Measurements from ENCODE around the gene DOCK9.

DOCK9 gene

DNA sequence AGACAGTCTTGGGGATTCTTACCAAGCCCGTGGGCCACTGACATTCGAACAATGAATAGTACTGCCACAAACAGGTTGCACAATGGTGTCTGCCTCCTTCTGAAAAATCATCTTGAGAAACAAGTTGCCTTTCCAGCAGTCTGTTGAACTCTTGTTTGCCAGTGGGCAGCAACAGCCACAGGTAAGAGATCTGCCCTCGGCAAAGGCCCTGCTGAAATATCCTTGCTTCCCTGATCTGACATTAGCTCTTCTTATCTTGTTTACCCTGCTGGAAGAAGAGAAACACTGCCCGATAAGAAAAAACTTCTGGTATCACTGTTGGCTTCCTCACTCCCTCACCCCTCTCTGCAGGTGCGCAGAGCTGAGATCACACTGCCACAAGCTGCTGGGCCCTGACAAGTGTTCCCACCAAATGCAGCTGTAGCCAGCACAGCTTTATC, 2.0 kb downstream of the DOCK9 start:
- DNase-seq (ENCODE audit: low spot score), result no peak

DNA sequence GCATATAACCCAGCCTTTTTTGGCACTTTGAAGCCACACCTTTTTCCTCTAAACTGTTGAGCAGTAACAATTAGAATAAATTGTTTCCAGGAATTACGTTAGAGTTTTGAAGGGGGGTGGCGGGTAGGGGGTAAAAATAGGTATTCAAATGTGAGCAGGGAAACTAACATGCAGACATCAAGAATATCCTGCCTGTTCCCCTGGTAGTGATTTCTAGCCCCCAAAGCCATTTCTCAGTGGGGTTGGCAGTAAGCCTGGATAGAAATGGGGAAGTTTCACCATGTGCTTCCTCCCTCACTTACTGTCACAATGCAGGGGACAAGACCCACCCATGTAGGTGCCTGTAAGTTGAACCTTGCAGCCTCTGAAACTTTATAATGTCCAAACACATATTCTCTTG, 3.8 kb downstream of the DOCK9 start:
- no peak for DNase-seq (ENCODE audit: low spot score)

GRCh38 chr13:98972627-98973026, 5.2 kb downstream of the DOCK9 start:
- DNase-seq (ENCODE audit: low spot score), result peak; percentile 17

GRCh38 chr13:98972059-98972458, 5.8 kb downstream of the DOCK9 start:
- DNase-seq (ENCODE audit: low spot score), result no peak

- no peak for DNase-seq (ENCODE audit: low spot score)
Measured at GRCh38 chr13:98970330-98970729, 7.5 kb downstream of the DOCK9 start.

- DNase-seq (ENCODE audit: low spot score), result no peak
Measured at GRCh38 chr13:98967491-98967890, 10.4 kb downstream of the DOCK9 start.

DNA sequence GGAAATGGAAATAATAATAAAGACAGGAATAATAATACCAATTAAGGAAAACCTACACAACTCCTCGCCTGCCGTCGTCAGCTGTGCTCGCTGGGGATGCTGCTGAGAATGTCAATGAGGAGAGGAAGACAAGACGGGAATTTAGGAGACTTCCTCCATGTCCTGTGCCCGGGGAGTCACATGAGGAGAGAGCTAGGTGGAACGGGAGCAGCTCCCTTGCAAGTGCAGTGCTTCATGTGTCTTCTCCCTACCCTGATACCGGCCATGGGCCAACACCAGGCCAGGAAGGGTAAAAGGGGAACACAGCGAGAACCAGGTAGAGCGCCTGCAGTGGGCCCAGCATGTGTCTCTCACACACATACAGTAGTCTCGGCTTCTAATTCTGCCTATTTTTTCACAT, 11.8 kb downstream of the DOCK9 start:
- DNase-seq (ENCODE audit: low spot score), result no peak

- DNase-seq (ENCODE audit: low spot score), result no peak
Measured at GRCh38 chr13:98965325-98965724, 12.5 kb downstream of the DOCK9 start.

DNA sequence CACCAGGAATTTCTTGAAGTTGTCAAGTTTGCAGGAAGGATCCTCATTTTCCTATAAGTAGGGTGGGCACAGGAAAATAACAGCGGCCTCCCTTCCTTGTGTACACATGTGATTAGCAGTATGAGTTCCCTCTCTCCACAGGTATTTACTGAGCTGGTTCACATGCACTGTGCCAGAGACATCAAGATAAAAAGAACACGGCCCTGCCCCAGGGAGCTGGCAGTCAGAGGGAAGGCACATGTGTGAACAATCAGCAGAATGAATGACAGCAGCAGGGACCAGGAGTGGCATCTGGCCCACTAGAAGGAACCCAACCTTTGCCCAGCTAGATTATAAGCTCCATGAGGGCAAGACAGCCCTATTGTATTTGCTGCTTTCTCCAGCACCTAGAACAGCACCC, 13.9 kb downstream of the DOCK9 start:
- DNase-seq (ENCODE audit: low spot score), result no peak

- no peak for DNase-seq (ENCODE audit: low spot score)
Measured at GRCh38 chr13:98962901-98963590, 14.8 kb downstream of the DOCK9 start.

- DNase-seq (ENCODE audit: low spot score), result no peak
Measured at GRCh38 chr13:98961503-98962105, 16.3 kb downstream of the DOCK9 start.

GRCh38 chr13:98960606-98961502, 17.0 kb downstream of the DOCK9 start:
- no peak for DNase-seq (ENCODE audit: low spot score)

DNA sequence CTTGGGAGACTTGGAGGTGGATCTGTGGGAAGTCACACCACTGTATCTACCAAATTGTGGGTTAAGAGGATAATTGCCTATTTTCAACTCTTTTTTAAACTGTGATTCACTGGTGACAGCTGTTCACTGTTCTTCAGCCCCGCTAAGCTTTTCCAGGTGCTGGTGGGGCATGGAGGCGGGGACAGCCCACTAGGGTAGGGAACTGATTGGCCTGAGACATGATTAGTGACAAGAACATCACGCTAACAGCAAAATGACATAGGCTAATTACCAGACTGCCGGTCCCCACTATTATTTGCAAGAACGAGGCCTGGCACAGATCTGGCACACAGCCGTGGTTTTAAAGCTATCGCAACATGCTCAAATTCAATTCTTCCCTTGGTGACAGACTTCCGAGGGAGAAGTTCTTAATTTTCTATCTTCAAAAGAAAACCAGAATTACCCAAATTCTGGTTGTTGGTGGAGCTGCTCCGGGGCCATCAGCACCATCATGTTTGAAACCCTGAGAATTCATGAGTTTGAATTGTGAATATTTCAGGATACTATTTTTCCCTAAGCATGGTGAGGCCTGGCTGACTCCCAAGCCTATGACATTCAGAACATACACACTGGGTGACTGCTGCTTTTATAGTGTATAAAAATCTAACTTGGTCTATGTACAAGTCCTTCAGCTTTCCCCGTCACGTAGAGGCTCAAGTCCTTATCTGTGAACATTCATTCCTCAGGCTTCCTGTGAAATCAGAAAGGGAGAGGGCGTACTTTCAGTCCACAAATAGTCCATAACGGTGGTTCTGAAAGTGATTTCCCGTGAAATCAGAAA, 17.9 kb downstream of the DOCK9 start:
- DNase-seq (ENCODE audit: low spot score), result no peak

DNA sequence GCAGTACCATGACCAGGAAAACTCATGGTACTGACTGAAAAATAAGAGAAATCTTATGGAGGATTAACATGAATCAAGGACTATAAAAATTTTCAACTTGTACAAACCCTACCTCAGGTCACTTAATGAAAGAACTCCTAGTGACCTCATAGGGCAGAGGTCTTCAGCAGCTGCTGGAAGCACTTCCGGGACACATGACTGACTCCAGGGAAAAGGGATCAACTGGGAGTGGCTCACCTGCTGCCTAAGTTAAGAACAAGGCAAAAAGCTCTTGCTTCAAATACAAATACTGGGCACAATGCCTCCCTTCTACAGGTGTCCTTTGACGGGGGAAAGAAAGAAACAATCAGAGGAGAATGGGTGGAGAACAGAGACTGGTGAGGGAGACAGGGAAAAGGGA, 18.6 kb downstream of the DOCK9 start:
- no peak for DNase-seq (ENCODE audit: low spot score)

DNA sequence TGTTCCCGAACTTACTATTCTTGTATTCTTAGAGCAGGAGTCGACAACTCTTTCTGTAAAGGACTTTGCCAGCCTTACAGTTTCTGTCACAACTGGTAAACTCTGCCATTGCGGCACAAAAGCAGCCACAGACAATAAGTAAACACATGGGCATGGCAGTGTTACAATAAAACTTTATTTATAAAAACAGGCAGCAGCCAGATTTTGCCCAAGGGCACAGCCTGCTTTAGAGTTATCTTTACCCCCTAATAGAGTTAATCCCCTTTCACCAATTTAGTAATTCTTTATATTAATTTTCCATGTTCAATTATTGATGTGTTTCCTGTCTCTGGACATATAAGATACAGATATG, 19.4 kb downstream of the DOCK9 start:
- DNase-seq (ENCODE audit: low spot score), result no peak

DNA sequence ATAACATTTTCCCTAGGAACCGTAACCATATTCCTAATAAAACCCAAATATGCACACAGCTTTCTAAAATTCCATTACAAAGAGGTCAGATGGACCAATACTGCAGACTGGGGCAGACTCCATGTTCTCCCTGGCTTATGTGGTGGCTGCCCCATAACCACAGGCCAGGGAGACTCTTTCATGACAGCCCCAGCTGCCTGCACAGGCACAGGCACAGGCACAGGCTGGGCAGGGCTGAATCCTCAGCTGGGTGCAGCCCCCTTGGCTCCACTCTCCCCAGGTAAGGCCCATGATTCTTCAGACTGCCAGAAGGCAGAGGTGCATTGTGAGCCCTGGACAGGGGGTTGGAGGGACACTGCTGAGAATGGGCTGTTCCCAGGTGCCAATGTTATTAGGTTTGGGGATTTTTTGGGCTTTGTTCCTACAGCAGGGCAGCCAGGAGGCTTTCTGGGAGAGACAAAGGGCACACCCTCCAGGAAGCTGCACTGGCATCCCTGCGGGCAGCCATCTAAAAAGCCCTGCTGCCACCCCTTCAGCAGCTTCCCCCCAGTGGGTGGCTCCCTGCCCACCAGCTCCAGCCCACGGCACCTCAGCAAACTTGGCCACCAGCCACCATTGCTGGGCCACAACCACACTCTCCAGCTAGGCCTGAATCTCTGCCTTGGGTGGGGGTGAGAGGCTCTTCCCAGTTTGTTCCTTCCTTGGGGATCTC, 20.0 kb downstream of the DOCK9 start:
- no peak for DNase-seq (ENCODE audit: low spot score)

GRCh38 chr13:98955336-98955735, 22.5 kb downstream of the DOCK9 start:
- DNase-seq (ENCODE audit: low spot score), result no peak

DNA sequence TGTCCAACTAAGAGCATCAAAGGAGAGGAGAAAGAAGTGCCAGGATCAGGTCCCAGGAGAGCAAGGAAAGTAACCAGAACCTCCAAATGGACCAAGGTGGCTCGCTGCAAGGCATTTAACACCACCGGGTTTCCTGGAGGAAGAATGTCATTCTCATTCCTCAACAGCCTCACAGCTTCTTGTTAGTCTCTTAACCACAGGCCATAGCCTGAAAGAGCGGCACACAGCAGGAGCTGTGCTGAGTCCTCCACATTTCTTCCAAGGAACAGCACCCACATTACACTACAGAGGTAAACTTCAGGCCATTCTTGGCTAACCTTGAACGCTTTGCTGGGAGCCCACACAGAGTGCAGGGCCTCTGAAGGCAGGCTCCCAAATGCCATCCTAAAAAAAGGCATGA, 23.6 kb downstream of the DOCK9 start:
- no peak for DNase-seq (ENCODE audit: low spot score)

- no peak for DNase-seq (ENCODE audit: low spot score)
Measured at GRCh38 chr13:98951266-98951665, 26.6 kb downstream of the DOCK9 start.

GRCh38 chr13:98950705-98951104, 27.2 kb downstream of the DOCK9 start:
- DNase-seq (ENCODE audit: low spot score), result no peak

DNA sequence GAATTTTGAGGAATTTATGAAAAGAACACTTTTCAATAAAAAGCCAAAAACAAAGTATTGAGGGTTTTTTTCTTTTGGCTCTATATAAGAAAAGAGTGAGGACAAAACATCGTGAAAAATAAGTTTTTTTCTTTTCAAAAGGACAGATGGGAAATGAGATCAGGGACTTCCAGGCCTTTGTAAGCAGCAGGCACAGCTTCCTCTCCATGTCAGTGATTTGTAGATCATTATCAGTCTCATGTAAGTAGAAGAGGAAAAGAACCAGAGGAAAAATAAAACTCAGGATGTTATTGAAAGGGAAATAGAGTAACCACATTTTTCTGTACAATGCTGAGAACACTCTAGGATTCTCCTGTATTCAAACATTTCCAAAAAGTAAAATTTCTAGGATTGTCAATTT, 29.9 kb downstream of the DOCK9 start:
- no peak for DNase-seq (ENCODE audit: low spot score)
